Measurements from ENCODE around the gene GIN1. TPM values are rescaled to one million over a fixed set of nuclear protein-coding genes. Genes with fewer than 3 reads are reported as not detected.
"Not testable (repeated sequence)": the region's sequence is repeated elsewhere in the genome, so short reads cannot be mapped to it uniquely, and the experiment has no call there.

Gene GIN1
- total RNA-seq, 1 donor from 2014 or later = 11.5 TPM

DNA sequence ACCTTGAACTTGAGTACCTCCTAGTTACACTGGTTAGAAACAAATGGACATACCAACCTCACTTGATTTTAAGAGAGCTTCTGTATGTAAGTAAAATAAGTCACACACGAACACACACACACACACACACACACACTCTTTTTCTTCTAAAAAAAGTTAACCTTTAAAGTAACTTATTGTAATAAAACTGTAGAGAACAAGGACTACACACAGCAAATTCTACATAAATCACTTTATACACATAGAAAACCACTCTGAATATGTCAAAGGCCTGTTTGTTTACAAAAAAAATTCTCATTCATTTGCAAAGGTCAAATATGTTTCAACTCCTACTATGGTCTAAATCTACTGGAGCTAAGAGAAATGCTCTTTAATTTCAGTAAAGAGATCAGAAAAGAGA lies 29.1 kb downstream of the GIN1 start:
- Histone ChIP-seq H3K4me3 (ENCODE audit: low read length in 3 of 3) (no peak overlapping the region), H3K36me3 (ENCODE audit: control insufficient read depth in 3 of 3, insufficient read depth in 3 of 3, low read length in 3 of 3) (peaks cover 13 to 50% (median 40%) of the 10 kb centered on the region in 3 donors), H3K27ac (ENCODE audit: low read depth, low read length) (no peak overlapping the region), H3K9me3 (ENCODE audit: control insufficient read depth in 3 of 3, low read length in 3 of 3) (no peaks in the 10 kb centered on the region), H3K9ac (ENCODE audit: low read depth in 1 of 3, low read length in 3 of 3) (no peak overlapping the region), H3K4me1 (ENCODE audit: control insufficient read depth in 3 of 3, insufficient read depth in 3 of 3, low read length in 3 of 3) (no peaks in the 10 kb centered on the region), H3K27me3 (ENCODE audit: control insufficient read depth in 3 of 3, insufficient read depth in 3 of 3, low read length in 3 of 3) (no peaks in the 10 kb centered on the region)

DNA sequence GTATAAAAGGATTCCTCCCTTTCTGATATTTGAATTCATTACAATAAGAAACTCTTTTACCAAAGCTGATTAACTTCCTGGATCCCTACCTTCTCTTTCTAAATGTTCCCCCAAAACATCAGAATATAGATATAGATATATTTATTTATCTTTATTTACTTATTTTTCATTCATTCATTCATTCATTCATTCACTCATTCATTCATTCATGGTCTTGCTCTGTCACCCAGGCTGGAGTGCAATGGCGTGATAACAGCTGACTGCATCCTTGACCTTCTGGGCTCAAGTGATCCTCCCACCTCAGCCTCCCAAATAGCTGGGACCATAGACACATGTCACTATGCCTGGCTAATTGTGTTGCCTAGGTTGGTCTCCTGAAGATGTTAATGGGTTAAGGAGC lies 30.7 kb downstream of the GIN1 start:
- Histone ChIP-seq H3K27ac (ENCODE audit: low read depth, low read length) (no peak overlapping the region), H3K4me3 (ENCODE audit: low read length in 3 of 3) (no peak overlapping the region), H3K36me3 (ENCODE audit: control insufficient read depth in 3 of 3, insufficient read depth in 3 of 3, low read length in 3 of 3) (peaks cover 18 to 48% (median 47%) of the 10 kb centered on the region in 3 donors), H3K9ac (ENCODE audit: low read depth in 1 of 3, low read length in 3 of 3) (no peak overlapping the region), H3K4me1 (ENCODE audit: control insufficient read depth in 3 of 3, insufficient read depth in 3 of 3, low read length in 3 of 3) (no peaks in the 10 kb centered on the region), H3K27me3 (ENCODE audit: control insufficient read depth in 3 of 3, insufficient read depth in 3 of 3, low read length in 3 of 3) (no peaks in the 10 kb centered on the region), H3K9me3 (ENCODE audit: control insufficient read depth in 3 of 3, low read length in 3 of 3) (peaks cover 0 to 3% (median 0%) of the 10 kb centered on the region in 3 donors)

DNA sequence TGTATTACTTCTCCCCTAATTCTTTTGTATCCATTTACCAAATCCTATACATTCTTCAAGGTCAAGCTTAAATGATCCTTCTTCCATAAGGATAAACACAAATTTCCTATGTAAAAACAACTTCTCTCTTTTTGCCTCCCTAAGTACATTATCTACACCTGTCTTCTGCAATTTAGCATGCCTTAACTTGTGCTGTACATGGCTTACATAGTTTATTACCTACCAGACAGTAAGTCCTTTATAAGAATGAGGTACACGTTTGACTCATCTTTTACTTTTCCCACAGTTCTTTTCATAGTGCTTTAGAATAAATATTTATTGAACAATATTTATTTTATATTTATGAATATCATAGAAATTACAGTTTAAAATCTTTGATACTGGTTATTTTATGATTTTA lies 33.4 kb downstream of the GIN1 start:
- peaks cover 11 to 38% (median 36%) of the 10 kb centered on the region in 3 donors for H3K36me3 ChIP-seq (ENCODE audit: control insufficient read depth in 3 of 3, insufficient read depth in 3 of 3, low read length in 3 of 3)

DNA sequence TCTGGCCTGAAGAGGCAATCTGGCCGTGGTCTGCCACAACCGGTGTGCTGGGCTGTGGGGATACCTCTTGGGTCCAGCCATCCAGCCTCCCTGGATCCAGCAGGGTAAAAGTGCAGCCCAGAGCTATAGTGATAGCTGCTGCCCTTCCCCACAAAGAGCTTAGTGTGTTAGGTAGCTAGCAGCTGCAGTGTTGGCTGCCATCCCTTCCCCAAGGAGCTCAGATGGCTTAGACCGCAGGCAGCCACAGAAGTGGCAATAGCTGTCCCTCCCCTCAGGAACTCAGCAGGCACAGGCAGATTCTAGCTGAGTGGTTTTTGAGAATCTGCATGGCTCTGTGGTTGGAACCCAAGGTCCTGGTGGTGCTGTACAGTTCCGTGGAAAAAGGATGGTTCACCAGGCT lies 40.1 kb downstream of the GIN1 start:
- no peak overlapping the region for H3K9ac ChIP-seq (ENCODE audit: low read depth in 1 of 3, low read length in 3 of 3)
- H3K27me3 ChIP-seq (ENCODE audit: control insufficient read depth in 3 of 3, insufficient read depth in 3 of 3, low read length in 3 of 3) = no peaks in the 10 kb centered on the region
- no peaks in the 10 kb centered on the region for H3K4me1 ChIP-seq (ENCODE audit: control insufficient read depth in 3 of 3, insufficient read depth in 3 of 3, low read length in 3 of 3)
- H3K36me3 ChIP-seq (ENCODE audit: control insufficient read depth in 3 of 3, insufficient read depth in 3 of 3, low read length in 3 of 3) = peaks cover under 1 to 3% (median 3%) of the 10 kb centered on the region in 3 donors
- peaks cover 8 to 13% (median 10%) of the 10 kb centered on the region in 3 donors for H3K9me3 ChIP-seq (ENCODE audit: control insufficient read depth in 3 of 3, low read length in 3 of 3)
- H3K4me3 ChIP-seq (ENCODE audit: low read length in 3 of 3) = no peak overlapping the region
- H3K27ac ChIP-seq (ENCODE audit: low read depth, low read length) = no peak overlapping the region

More for the DNA sequence above, 33.4 kb downstream of the GIN1 start:
- no peak overlapping the region for H3K27ac ChIP-seq (ENCODE audit: low read depth, low read length)
- no peaks in the 10 kb centered on the region for H3K4me1 ChIP-seq (ENCODE audit: control insufficient read depth in 3 of 3, insufficient read depth in 3 of 3, low read length in 3 of 3)
- peaks cover 0 to 6% (median 2%) of the 10 kb centered on the region in 3 donors for H3K9me3 ChIP-seq (ENCODE audit: control insufficient read depth in 3 of 3, low read length in 3 of 3)
- H3K27me3 ChIP-seq (ENCODE audit: control insufficient read depth in 3 of 3, insufficient read depth in 3 of 3, low read length in 3 of 3) = no peaks in the 10 kb centered on the region
- H3K9ac ChIP-seq (ENCODE audit: low read depth in 1 of 3, low read length in 3 of 3) = no peak overlapping the region
- no peak overlapping the region for H3K4me3 ChIP-seq (ENCODE audit: low read length in 3 of 3)

- Histone ChIP-seq H3K9ac (ENCODE audit: low read depth in 1 of 3, low read length in 3 of 3) (no peak overlapping the region), H3K9me3 (ENCODE audit: control insufficient read depth in 3 of 3, low read length in 3 of 3) (peaks cover 6 to 10% (median 10%) of the 10 kb centered on the region in 3 donors), H3K36me3 (ENCODE audit: control insufficient read depth in 3 of 3, insufficient read depth in 3 of 3, low read length in 3 of 3) (no peaks in the 10 kb centered on the region), H3K4me3 (ENCODE audit: low read length in 3 of 3) (no peak overlapping the region), H3K27me3 (ENCODE audit: control insufficient read depth in 3 of 3, insufficient read depth in 3 of 3, low read length in 3 of 3) (no peaks in the 10 kb centered on the region), H3K4me1 (ENCODE audit: control insufficient read depth in 3 of 3, insufficient read depth in 3 of 3, low read length in 3 of 3) (no peaks in the 10 kb centered on the region), H3K27ac (ENCODE audit: low read depth, low read length) (no peak overlapping the region)
Observed at GRCh38 chr5:103075442-103075841, 44.5 kb downstream of the GIN1 start.

GRCh38 chr5:103073500-103073899 lies 46.4 kb downstream of the GIN1 start:
- not testable (repeated sequence) for H3K4me1 ChIP-seq (ENCODE audit: control insufficient read depth in 3 of 3, insufficient read depth in 3 of 3, low read length in 3 of 3); H3K9me3 ChIP-seq (ENCODE audit: control insufficient read depth in 3 of 3, low read length in 3 of 3); H3K36me3 ChIP-seq (ENCODE audit: control insufficient read depth in 3 of 3, insufficient read depth in 3 of 3, low read length in 3 of 3); H3K9ac ChIP-seq (ENCODE audit: low read depth in 1 of 3, low read length in 3 of 3); H3K27me3 ChIP-seq (ENCODE audit: control insufficient read depth in 3 of 3, insufficient read depth in 3 of 3, low read length in 3 of 3); H3K4me3 ChIP-seq (ENCODE audit: low read length in 3 of 3); H3K27ac ChIP-seq (ENCODE audit: low read depth, low read length)

GRCh38 chr5:103066326-103066725 lies 53.6 kb downstream of the GIN1 start:
- H3K27me3 ChIP-seq (ENCODE audit: control insufficient read depth in 3 of 3, insufficient read depth in 3 of 3, low read length in 3 of 3) = no peaks in the 10 kb centered on the region
- no peaks in the 10 kb centered on the region for H3K4me1 ChIP-seq (ENCODE audit: control insufficient read depth in 3 of 3, insufficient read depth in 3 of 3, low read length in 3 of 3)
- no peak overlapping the region for H3K9ac ChIP-seq (ENCODE audit: low read depth in 1 of 3, low read length in 3 of 3)
- H3K9me3 ChIP-seq (ENCODE audit: control insufficient read depth in 3 of 3, low read length in 3 of 3) = no peaks in the 10 kb centered on the region
- H3K27ac ChIP-seq (ENCODE audit: low read depth, low read length) = no peak overlapping the region
- no peak overlapping the region for H3K4me3 ChIP-seq (ENCODE audit: low read length in 3 of 3)
- no peaks in the 10 kb centered on the region for H3K36me3 ChIP-seq (ENCODE audit: control insufficient read depth in 3 of 3, insufficient read depth in 3 of 3, low read length in 3 of 3)

- Histone ChIP-seq H3K9me3 (ENCODE audit: control insufficient read depth in 3 of 3, low read length in 3 of 3) (no peaks in the 10 kb centered on the region), H3K36me3 (ENCODE audit: control insufficient read depth in 3 of 3, insufficient read depth in 3 of 3, low read length in 3 of 3) (no peaks in the 10 kb centered on the region), H3K9ac (ENCODE audit: low read depth in 1 of 3, low read length in 3 of 3) (no peak overlapping the region), H3K4me3 (ENCODE audit: low read length in 3 of 3) (no peak overlapping the region), H3K27ac (ENCODE audit: low read depth, low read length) (no peak overlapping the region), H3K27me3 (ENCODE audit: control insufficient read depth in 3 of 3, insufficient read depth in 3 of 3, low read length in 3 of 3) (no peaks in the 10 kb centered on the region), H3K4me1 (ENCODE audit: control insufficient read depth in 3 of 3, insufficient read depth in 3 of 3, low read length in 3 of 3) (no peaks in the 10 kb centered on the region)
Observed at GRCh38 chr5:103060424-103060954, 59.4 kb downstream of the GIN1 start.

DNA sequence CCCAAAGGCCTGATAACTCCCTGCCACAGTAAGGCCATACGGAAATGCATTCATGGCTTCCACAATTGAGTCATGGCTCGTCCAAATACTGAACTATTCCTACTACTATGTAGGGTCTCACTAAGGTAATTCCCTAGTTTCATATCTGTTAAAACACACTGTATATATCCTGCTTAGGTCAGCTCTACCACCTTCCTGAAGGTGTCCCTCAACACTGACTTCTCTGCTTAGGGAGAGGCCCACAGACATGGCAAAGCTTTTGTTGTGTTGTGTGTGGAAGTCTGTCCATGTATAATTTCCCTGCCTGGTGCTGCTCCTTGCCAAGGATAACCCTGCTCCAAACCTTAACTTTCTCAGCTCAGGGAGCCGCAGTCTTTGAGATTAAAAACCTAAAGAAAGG lies 60.4 kb downstream of the GIN1 start:
- Histone ChIP-seq H3K4me1 (ENCODE audit: control insufficient read depth in 3 of 3, insufficient read depth in 3 of 3, low read length in 3 of 3) (no peaks in the 10 kb centered on the region), H3K27ac (ENCODE audit: low read depth, low read length) (no peak overlapping the region), H3K9ac (ENCODE audit: low read depth in 1 of 3, low read length in 3 of 3) (no peak overlapping the region)

GRCh38 chr5:103057208-103058130 lies 62.5 kb downstream of the GIN1 start:
- Histone ChIP-seq H3K4me3 (ENCODE audit: low read length in 3 of 3) (no peak overlapping the region), H3K27me3 (ENCODE audit: control insufficient read depth in 3 of 3, insufficient read depth in 3 of 3, low read length in 3 of 3) (no peaks in the 10 kb centered on the region), H3K36me3 (ENCODE audit: control insufficient read depth in 3 of 3, insufficient read depth in 3 of 3, low read length in 3 of 3) (no peaks in the 10 kb centered on the region), H3K9ac (ENCODE audit: low read depth in 1 of 3, low read length in 3 of 3) (no peak overlapping the region), H3K9me3 (ENCODE audit: control insufficient read depth in 3 of 3, low read length in 3 of 3) (no peaks in the 10 kb centered on the region), H3K27ac (ENCODE audit: low read depth, low read length) (no peak overlapping the region), H3K4me1 (ENCODE audit: control insufficient read depth in 3 of 3, insufficient read depth in 3 of 3, low read length in 3 of 3) (no peaks in the 10 kb centered on the region)

More for the DNA sequence above, 60.4 kb downstream of the GIN1 start:
- H3K27me3 ChIP-seq (ENCODE audit: control insufficient read depth in 3 of 3, insufficient read depth in 3 of 3, low read length in 3 of 3) = no peaks in the 10 kb centered on the region
- H3K4me3 ChIP-seq (ENCODE audit: low read length in 3 of 3) = no peak overlapping the region
- no peaks in the 10 kb centered on the region for H3K9me3 ChIP-seq (ENCODE audit: control insufficient read depth in 3 of 3, low read length in 3 of 3)
- no peaks in the 10 kb centered on the region for H3K36me3 ChIP-seq (ENCODE audit: control insufficient read depth in 3 of 3, insufficient read depth in 3 of 3, low read length in 3 of 3)
